Activated B cell treated with CpG ODN at 0.5 μM for 24 hours (primary cell): ENCODE data around the gene MKLN1. TPM values are rescaled to one million over a fixed set of nuclear protein-coding genes. Genes with fewer than 3 reads are reported as not detected.

Experiments
- ATAC-seq: fragments of 200-7000 bp; cut with Tn5 transposase; one replicate; pipeline ENCODE4 v1.10.0; 2021; ENCODE audit warnings: low read depth, mild to moderate bottlenecking, moderate library complexity
- CTCF ChIA-PET: fragments of 350-600 bp; sonication (Branson Sonifier 250); formaldehyde crosslinking; loops from one replicate; lab custom pipeline; 2021; ENCODE audit warnings: antibody characterized with exemption; lab: Charles Lee
- POLR2A ChIA-PET: fragments of 350-600 bp; sonication (Branson Sonifier 250); formaldehyde crosslinking; loops from one replicate; lab custom pipeline; 2021; ENCODE audit warnings: antibody characterized with exemption; lab: Charles Lee
- DNase-seq: peaks from one replicate; pipeline ENCODE4 v3.0.0; 2022
- H3K27ac Mint-ChIP-seq: one replicate; pipeline ENCODE4 v1.8.0; 2020; ENCODE audit warnings: mixed read lengths
- H3K27me3 Mint-ChIP-seq: one replicate; pipeline ENCODE4 v1.8.0; 2021; ENCODE audit warnings: mixed read lengths
- H3K36me3 Mint-ChIP-seq: one replicate; pipeline ENCODE4 v1.8.0; 2021; ENCODE audit warnings: low read depth, mixed read lengths
- H3K4me1 Mint-ChIP-seq: one replicate; pipeline ENCODE4 v1.8.0; 2021; ENCODE audit warnings: mixed read lengths
- H3K4me3 Mint-ChIP-seq: one replicate; pipeline ENCODE4 v1.8.0; 2020; ENCODE audit warnings: mild to moderate bottlenecking, mixed read lengths
- H3K9me3 Mint-ChIP-seq: one replicate; pipeline ENCODE4 v1.8.0; 2020; ENCODE audit warnings: mixed read lengths
- intact Hi-C: fragments of 100-400 bp; cut with micrococcal nuclease; formaldehyde crosslinking; loops from one replicate; pipeline ENCODE4 v1.15.1; 2024
- total RNA-seq: library from RNA; stranded (reverse); gene quantifications from 2 replicates; pipeline ENCODE4 v1.2.3, GENCODE V29; 2022
- TF ChIP-seq, protein P1 (sequence below): fragments of 200-600 bp; IDR thresholded peaks from one replicate; pipeline ENCODE4 v1.8.0; 2022; ENCODE audit warnings: antibody characterized with exemption, mild to moderate bottlenecking

MKLN1 gene
- total RNA-seq, 1 donor from 2014 or later = 64.6 TPM

DNA sequence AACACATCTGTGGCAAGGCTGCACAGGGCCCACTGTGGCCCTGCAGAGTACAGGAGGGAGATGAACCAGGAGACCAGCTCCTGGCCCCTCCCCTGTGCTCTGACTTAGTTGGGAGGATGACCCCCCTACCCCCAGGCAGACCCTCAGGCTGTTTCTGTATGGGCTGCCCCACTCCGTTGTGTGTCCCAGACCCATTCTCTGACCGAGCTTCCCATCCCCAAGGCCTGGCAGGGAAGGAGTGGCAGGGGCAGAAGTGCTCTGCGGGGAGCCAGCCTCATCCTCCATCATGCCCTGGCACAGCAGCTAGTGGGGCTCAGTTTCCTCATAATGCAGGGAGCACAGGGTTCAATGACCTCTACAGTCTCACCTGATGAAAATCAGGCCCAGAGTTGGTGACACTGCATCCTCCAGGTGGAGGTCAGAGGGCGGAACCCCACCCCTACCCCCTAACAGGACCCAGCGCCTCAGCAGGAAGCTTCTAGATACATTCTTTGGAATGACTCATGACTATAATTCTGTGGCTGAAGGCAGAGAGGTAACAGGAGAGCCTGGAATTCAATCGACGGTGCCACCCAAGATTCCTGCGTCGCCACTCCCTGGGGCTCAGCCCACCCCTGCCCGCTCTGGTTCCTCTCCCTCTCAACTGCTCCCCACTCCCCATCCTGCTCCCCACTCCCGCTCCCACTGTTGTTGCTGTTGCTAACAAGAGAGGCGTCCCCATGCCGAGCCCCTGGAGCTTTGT is 210.6 kb downstream of the MKLN1 start:
- H3K27me3 Mint-ChIP-seq = no peaks in the 10 kb centered on the region
- no peaks in the 10 kb centered on the region for H3K36me3 Mint-ChIP-seq
- no peak overlapping the region for H3K4me3 Mint-ChIP-seq
- no peak overlapping the region for H3K27ac Mint-ChIP-seq
- DNase-seq (no peak), ATAC-seq (no peak)
- ChIA-PET CTCF (no interaction called here), POLR2A (no interaction called here)
- H3K4me1 Mint-ChIP-seq = no peaks in the 10 kb centered on the region
- intact Hi-C loops = no loop called here
- H3K9me3 Mint-ChIP-seq = no peaks in the 10 kb centered on the region
- TF ChIP-seq, protein P1, sequence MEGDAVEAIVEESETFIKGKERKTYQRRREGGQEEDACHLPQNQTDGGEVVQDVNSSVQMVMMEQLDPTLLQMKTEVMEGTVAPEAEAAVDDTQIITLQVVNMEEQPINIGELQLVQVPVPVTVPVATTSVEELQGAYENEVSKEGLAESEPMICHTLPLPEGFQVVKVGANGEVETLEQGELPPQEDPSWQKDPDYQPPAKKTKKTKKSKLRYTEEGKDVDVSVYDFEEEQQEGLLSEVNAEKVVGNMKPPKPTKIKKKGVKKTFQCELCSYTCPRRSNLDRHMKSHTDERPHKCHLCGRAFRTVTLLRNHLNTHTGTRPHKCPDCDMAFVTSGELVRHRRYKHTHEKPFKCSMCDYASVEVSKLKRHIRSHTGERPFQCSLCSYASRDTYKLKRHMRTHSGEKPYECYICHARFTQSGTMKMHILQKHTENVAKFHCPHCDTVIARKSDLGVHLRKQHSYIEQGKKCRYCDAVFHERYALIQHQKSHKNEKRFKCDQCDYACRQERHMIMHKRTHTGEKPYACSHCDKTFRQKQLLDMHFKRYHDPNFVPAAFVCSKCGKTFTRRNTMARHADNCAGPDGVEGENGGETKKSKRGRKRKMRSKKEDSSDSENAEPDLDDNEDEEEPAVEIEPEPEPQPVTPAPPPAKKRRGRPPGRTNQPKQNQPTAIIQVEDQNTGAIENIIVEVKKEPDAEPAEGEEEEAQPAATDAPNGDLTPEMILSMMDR = no peak

DNA sequence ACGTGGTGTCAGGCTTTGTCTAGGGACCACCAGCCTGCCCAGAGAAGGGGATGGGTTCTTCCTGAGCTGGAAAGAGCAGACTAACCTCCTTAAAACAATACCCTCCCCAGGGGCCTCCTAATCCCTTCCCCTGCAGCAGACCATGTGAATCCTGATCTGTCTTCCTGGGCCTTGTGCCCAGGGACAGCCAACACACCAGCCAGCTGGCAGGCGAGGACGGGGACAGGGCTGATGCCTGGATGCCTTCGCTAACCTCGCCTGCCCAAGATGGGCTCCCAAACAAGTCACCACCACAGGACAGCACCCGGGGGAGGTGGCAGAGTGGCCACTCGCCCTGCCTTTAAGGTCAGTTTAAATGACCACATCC is 211.1 kb downstream of the MKLN1 start:
- intact Hi-C loops = no loop called here
- ATAC-seq (no peak), DNase-seq (no peak)
- H3K27me3 Mint-ChIP-seq = no peaks in the 10 kb centered on the region
- no peaks in the 10 kb centered on the region for H3K9me3 Mint-ChIP-seq
- H3K4me3 Mint-ChIP-seq = no peak overlapping the region
- ChIA-PET CTCF (no interaction called here), POLR2A (no interaction called here)
- H3K27ac Mint-ChIP-seq = no peak overlapping the region
- H3K4me1 Mint-ChIP-seq = no peaks in the 10 kb centered on the region
- TF ChIP-seq, protein P1 = no peak
- H3K36me3 Mint-ChIP-seq = no peaks in the 10 kb centered on the region

DNA sequence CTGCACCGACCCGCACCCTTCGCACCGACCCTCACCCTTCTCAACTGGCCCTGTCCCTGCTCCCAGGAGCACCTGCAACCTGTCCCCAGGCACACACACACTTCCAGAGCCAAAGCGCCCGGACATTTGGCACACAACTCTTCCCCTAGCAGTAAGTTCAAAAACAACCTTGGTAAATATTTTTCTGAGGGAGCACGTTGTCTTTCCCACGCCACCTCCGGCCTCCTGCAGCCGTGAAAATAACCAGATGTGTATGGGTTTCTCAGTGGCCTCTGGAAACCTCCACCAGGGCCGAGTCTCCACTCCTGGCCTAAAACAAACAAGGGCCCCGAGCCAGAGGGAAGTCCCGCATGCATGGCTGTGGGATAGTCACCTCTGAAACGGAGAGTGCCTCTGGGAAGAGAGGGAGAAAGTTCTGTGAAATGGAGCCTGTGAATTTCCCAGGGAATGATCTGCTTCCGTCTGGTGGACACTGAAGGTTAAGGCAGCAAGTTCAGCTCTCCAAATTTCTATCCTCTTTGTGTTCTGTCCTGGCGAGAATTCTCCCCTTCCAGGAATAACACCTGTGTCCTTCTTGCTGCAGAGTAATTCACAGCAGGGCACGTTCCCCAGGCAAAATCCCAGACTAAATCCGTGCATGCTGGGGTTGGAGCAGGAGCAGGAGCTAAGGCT is 213.0 kb downstream of the MKLN1 start:
- no peak for DNase-seq
- no peak overlapping the region for H3K4me3 Mint-ChIP-seq
- TF ChIP-seq, protein P1 = no peak
- no peaks in the 10 kb centered on the region for H3K9me3 Mint-ChIP-seq
- ATAC-seq = no peak
- H3K4me1 Mint-ChIP-seq = no peaks in the 10 kb centered on the region
- no peak overlapping the region for H3K27ac Mint-ChIP-seq
- no peaks in the 10 kb centered on the region for H3K27me3 Mint-ChIP-seq
- intact Hi-C loops = no loop called here
- CTCF ChIA-PET = no interaction called here
- H3K36me3 Mint-ChIP-seq = no peaks in the 10 kb centered on the region
- POLR2A ChIA-PET = no interaction called here

DNA sequence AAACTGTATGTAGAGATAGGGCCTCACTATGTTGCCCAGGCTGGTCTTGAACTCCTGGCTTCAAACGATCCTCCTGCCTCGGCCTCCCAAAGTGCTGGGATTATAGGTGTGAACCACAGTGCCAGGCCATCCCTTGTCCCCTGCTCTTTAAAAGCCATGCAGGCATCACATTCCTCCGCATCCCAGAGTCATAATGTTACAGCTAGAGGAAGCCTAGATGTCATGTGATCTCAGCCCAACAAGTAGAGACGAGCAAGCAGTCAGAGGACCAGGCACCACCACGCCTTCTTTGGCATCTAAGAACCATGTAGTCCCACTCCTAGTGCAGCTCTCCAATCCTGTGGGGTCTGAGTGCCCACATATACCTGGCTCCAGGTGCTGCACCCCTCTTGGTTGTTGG is 215.6 kb downstream of the MKLN1 start:
- Mint-ChIP-seq H3K9me3 (no peaks in the 10 kb centered on the region), H3K27me3 (no peaks in the 10 kb centered on the region), H3K4me1 (no peaks in the 10 kb centered on the region), H3K27ac (no peak overlapping the region), H3K4me3 (no peak overlapping the region), H3K36me3 (no peaks in the 10 kb centered on the region)
- POLR2A ChIA-PET = no interaction called here
- CTCF ChIA-PET = no interaction called here
- no peak for ATAC-seq
- intact Hi-C loops = no loop called here
- no peak for DNase-seq
- TF ChIP-seq, protein P1 = no peak

DNA sequence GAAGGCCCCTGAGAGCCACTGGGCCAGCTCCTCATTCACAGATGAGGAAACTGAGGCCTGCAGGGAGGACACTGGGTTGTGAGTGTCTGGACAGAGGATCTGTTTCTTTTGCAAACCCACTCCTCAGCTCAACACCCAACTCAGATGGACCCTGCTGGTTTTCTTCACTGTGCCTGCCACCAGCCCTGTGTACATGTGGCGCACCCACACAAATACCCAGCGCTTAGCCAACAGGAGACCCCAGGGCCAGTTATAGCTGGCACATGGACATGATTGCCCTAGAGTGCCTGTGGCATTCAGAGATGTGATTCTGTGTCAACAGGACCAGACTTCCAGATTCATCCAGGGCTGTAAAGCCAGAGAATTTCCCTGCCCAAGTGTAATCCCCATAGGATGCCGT is 216.3 kb downstream of the MKLN1 start:
- ChIA-PET POLR2A (no interaction called here), CTCF (interaction anchor here (0.8 kb wide), 1 partner anchor 10 kb away, joined by 3 read pairs; no protein-coding TSS in a partner anchor)
- H3K4me1 Mint-ChIP-seq = no peaks in the 10 kb centered on the region
- TF ChIP-seq, protein P1 = no peak
- no peaks in the 10 kb centered on the region for H3K36me3 Mint-ChIP-seq
- H3K4me3 Mint-ChIP-seq = no peak overlapping the region
- no peaks in the 10 kb centered on the region for H3K9me3 Mint-ChIP-seq
- intact Hi-C loops = no loop called here
- no peak overlapping the region for H3K27ac Mint-ChIP-seq
- H3K27me3 Mint-ChIP-seq = no peaks in the 10 kb centered on the region
- ATAC-seq = no peak
- no peak for DNase-seq
